ENCODE measurements around the gene RREB1. TPM values are rescaled to one million over a fixed set of nuclear protein-coding genes. Genes with fewer than 3 reads are reported as not detected.

Gene RREB1
- total RNA-seq, 6 donors from 2014 or later, result 44.2 to 112 (median 60.5) TPM

DNA sequence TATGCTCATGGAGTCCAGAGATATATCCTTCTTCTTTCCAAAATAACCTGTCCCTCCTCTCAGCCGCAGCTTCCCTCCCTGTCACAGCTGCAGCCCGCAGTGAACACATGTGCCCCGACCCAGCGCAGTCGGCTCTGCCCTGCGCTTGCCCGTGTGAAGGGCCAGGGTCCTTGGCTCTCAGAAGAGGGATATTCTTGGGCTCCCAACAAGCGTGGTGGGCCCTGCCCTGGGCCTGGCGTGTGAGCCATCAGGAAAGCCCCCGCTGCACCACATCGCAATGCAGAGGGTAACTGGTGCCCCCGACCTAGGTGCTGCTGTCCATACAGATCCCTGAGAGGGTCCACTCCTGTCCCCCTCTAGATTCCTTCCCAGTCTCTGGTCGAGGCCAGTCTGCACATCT lies 140.1 kb downstream of the RREB1 start:
- ATAC-seq (ENCODE audit: low FRiP score in 2 of 2) (no peak), DNase-seq (no peak)
- no peak overlapping the region for H3K27ac ChIP-seq
- peaks cover 8 to 22% (median 11%) of the 10 kb centered on the region in 4 donors for H3K4me1 ChIP-seq
- WGBS, 2 donors, result 94 to 96% methylated on average over 10 to 11 of the region's 13 CpGs
- no peaks in the 10 kb centered on the region for H3K9me3 ChIP-seq
- peaks cover 22 to 77% (median 49%) of the 10 kb centered on the region in 4 donors for H3K36me3 ChIP-seq
- TF ChIP-seq POLR2A (IDR thresholded peaks at IDR 0.05) (no peak), POLR2AphosphoS5 (IDR thresholded peaks at IDR 0.05) (no peak), EP300 (IDR thresholded peaks at IDR 0.05) (no peak)
- TF ChIP-seq, protein P1, sequence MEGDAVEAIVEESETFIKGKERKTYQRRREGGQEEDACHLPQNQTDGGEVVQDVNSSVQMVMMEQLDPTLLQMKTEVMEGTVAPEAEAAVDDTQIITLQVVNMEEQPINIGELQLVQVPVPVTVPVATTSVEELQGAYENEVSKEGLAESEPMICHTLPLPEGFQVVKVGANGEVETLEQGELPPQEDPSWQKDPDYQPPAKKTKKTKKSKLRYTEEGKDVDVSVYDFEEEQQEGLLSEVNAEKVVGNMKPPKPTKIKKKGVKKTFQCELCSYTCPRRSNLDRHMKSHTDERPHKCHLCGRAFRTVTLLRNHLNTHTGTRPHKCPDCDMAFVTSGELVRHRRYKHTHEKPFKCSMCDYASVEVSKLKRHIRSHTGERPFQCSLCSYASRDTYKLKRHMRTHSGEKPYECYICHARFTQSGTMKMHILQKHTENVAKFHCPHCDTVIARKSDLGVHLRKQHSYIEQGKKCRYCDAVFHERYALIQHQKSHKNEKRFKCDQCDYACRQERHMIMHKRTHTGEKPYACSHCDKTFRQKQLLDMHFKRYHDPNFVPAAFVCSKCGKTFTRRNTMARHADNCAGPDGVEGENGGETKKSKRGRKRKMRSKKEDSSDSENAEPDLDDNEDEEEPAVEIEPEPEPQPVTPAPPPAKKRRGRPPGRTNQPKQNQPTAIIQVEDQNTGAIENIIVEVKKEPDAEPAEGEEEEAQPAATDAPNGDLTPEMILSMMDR (IDR thresholded peaks at IDR 0.05), result no peak
- H3K4me3 ChIP-seq, result no peak overlapping the region
- no peaks in the 10 kb centered on the region for H3K27me3 ChIP-seq

DNA sequence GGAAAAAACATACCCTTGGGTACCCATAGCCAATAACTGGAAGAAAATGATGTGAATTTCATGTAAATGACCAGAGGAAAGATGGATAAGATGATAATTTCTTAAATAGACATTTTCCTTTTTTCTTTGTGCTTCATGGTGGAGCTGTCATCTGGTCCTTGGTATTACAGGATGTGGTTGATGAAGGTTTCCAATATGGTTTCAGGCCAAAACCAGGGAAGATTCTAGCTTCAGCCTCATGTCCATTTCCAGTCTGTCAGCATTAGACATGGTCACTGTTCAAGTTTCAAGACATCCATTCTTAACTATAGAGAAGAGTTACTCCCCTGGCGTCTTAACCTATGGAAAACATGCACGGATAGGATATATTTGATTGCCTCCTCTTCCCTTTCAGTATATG lies 141.6 kb downstream of the RREB1 start:
- DNase-seq (no peak), ATAC-seq (ENCODE audit: low FRiP score in 2 of 2) (no peak)
- TF ChIP-seq, protein P1 (IDR thresholded peaks at IDR 0.05), result no peak
- TF ChIP-seq POLR2A (IDR thresholded peaks at IDR 0.05), result no peak
- TF ChIP-seq POLR2AphosphoS5 (IDR thresholded peaks at IDR 0.05), result no peak
- TF ChIP-seq EP300 (IDR thresholded peaks at IDR 0.05), result no peak
- WGBS, 2 donors, result 92 to 95% methylated on average over 2 of the region's 2 CpGs
- Histone ChIP-seq H3K36me3 (peaks cover 22 to 77% (median 49%) of the 10 kb centered on the region in 4 donors), H3K9me3 (no peaks in the 10 kb centered on the region), H3K27ac (no peak overlapping the region), H3K4me1 (peaks cover under 1 to 13% (median 2%) of the 10 kb centered on the region in 4 donors), H3K27me3 (no peaks in the 10 kb centered on the region), H3K4me3 (no peak overlapping the region)

DNA sequence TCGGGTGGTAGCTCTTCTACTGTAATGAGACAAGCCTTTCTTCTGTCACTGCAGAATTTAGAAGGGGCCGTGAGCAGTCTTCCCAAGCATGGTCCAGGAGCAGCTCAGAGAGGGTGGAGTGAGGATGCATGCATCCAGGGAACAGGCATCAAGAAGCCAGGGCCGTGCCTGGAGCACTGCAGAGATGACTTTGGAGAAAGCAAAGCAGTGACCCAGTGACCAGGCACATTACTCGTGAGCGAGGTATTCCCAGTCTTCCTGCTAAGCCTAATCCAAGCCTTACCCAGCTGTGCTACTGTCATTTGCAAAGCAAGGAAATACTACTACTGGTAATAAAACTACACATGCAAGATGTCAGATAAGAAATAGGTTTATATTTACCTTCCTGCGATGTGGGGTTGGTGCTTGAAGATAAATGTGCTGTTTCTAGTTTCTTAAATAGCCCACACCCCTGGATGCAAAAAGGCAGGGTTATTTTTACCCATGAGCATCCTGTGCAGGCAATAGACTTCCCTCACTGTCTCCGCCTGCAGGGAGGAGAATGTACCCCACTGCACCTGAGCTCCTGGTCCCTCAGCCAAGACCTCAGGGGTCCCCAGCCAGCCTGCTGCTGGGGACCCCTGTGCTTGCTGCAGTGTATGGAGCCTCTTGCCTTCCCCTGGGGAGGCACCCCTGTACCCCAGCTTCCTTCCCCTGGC lies 142.3 kb downstream of the RREB1 start:
- DNase-seq (no peak), ATAC-seq (ENCODE audit: low FRiP score in 2 of 2) (no peak)
- Histone ChIP-seq H3K36me3 (peaks cover 22 to 72% (median 49%) of the 10 kb centered on the region in 4 donors), H3K27me3 (no peaks in the 10 kb centered on the region), H3K27ac (no peak overlapping the region), H3K4me1 (peaks cover 6 to 19% (median 8%) of the 10 kb centered on the region in 4 donors), H3K4me3 (no peak overlapping the region), H3K9me3 (peaks cover 0 to under 1% (median 0%) of the 10 kb centered on the region in 4 donors)
- WGBS, 2 donors, result 55 to 74% methylated on average over 6 to 7 of the region's 7 CpGs
- TF ChIP-seq EP300 (IDR thresholded peaks at IDR 0.05), result no peak
- TF ChIP-seq, protein P1 (IDR thresholded peaks at IDR 0.05), result no peak
- TF ChIP-seq POLR2A (IDR thresholded peaks at IDR 0.05), result no peak
- no peak for TF ChIP-seq POLR2AphosphoS5 (IDR thresholded peaks at IDR 0.05)

DNA sequence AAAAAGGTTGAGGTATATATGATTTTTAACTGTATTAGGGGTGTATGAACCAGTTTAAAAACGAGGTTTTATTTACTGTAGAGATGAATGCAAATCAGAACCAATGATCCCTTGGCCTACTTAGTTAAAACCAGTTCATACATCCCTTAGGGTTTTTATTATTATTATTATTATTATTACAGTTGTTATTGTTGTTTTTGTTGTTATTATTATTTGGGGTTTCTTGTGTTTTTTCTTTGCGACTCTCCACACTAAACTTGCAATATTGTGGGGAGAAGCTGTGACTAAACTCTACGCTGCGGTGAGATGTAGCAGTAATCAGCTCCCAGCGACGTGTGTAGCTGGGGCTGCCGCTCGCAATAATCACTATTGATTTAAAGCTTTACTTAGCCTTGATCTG lies 143.1 kb downstream of the RREB1 start:
- TF ChIP-seq POLR2AphosphoS5 (IDR thresholded peaks at IDR 0.05) (no peak), EP300 (IDR thresholded peaks at IDR 0.05) (no peak), POLR2A (IDR thresholded peaks at IDR 0.05) (no peak)
- TF ChIP-seq, protein P1 (IDR thresholded peaks at IDR 0.05), result no peak
- Histone ChIP-seq H3K27ac (no peak overlapping the region), H3K4me1 (peaks cover 6 to 19% (median 9%) of the 10 kb centered on the region in 4 donors), H3K9me3 (peaks cover 0 to 8% (median 3%) of the 10 kb centered on the region in 4 donors), H3K27me3 (no peaks in the 10 kb centered on the region), H3K4me3 (no peak overlapping the region), H3K36me3 (peaks cover 21 to 65% (median 45%) of the 10 kb centered on the region in 4 donors)
- DNase-seq (no peak), ATAC-seq (ENCODE audit: low FRiP score in 2 of 2) (no peak)
- WGBS, 2 donors, result 94 to 95% methylated on average over 8 of the region's 8 CpGs

Measured in upper lobe of left lung (tissue), 6 donors.